GM18502 (cell line): ENCODE data around the gene FGB.

Experiments used
- ATAC-seq: cut with Tn5 transposase; IDR thresholded peaks from one replicate; pipeline ENCODE4 v1.9.1; 2021; ENCODE audit warnings: mild to moderate bottlenecking; ENCODE audit not compliant: unreplicated experiment, poor library complexity

FGB gene

DNA sequence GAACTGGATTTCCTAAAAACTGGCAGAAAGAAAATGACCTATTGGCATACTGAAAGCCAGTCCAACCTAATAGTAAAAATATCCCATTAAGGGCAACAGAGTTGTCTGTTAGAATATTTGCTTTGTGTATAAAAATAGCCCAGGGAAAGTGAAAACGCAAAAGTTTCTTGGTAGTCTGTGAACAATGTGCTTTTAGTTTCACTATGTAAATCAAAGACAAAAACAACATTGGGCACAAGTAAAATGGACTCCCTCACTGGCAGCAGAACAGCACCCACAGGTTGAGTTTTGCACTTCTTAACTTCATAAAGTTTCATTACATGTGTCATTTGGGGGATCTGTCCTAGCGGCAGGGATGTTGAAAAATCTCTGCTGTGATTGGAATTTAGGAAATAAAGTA lies 53.9 kb downstream of the FGB start:
- ATAC-seq: peak; percentile 97

DNA sequence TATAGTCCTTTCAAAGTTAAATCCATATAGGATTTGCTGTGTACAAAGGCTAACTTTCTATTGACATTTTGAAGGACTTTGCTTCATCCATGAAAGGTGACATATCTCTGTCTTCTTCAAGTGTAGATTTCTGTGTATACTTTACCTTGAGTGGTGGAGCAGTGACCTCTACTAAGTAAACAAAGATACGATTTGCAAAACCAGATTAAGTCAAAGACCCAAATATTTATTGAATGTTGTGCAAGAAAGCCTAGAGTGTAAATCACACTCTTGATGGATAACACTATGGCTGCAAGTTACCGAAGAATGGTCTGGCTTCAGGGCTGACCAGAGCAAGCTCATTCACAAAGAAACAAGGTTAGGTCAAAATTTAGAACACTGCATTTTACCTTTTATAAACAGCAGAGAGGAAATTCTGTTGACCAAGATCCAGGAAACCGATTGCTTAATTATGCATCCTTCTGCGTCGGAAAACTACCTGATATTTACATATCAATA lies 55.1 kb downstream of the FGB start:
- no peak for ATAC-seq

DNA sequence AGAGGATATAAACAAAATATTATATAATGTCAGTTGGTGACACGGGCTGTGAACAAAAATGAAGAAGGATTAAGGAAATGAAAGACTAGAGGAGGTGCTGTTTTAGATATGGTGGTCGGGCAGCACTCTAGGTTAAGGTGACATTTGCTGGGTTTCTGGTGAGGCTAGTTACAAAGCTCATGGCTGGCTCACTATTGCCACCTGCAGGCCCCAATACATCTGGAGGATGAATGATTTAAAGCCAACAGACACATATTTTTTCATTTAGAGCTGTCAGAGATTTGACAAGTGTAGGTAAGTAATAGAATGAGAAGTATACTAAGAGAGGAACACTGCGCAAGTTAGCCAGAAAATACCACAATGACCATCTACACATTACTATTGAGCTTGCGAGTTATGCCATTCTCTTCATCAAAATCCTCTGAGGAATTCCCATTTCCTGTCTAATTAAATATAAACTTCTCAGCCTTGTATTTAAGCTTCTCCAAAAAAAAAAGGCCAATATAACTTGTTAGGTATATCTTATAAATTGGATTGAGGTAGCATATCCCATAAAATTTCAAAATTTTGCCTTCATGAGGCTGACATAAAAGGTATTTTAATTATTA lies 56.0 kb downstream of the FGB start:
- ATAC-seq: peak; percentile 71

DNA sequence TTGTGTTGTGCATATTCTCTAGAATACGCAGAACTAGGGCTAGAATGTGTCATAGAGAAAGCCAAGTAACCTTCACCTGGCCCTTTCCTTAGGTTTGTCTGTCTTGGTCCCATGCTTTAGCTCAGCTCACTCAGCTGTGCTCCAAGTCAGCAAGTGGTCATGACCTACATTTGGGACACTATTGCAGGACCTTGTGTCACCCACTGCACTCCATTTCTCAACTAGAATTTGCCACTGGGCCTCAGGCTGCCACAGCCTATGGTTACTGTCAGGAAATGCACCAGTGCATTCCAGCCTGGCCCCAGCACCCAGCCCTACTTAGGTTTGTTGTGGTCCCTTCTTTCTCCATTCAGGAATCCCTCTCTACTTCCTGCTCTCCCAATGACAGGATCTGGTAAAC lies 57.3 kb downstream of the FGB start:
- ATAC-seq: no peak
